T-helper 2 cell treated with Interferon-gamma antibody and Interleukin-4, amounts not matched to agents 5 μg/mL and 100 μg/mL, for 36 hours (primary cell): Measurements from ENCODE around the gene PLCH2.
"Not testable (repeated sequence)": the region's sequence is repeated elsewhere in the genome, so short reads cannot be mapped to it uniquely, and the experiment has no call there.

ENCODE experiments used
- DNase-seq: peaks from one replicate; pipeline ENCODE4 v3.0.0; 2021; ENCODE audit warnings: low spot score
- H3K27ac Mint-ChIP-seq: one replicate; pipeline ENCODE4 v1.8.0; 2021; ENCODE audit warnings: mild to moderate bottlenecking, mixed read lengths
- H3K27me3 Mint-ChIP-seq: one replicate; pipeline ENCODE4 v1.8.0; 2021; ENCODE audit warnings: low read depth, mixed read lengths
- H3K36me3 Mint-ChIP-seq: one replicate; pipeline ENCODE4 v1.8.0; 2021; ENCODE audit warnings: low read depth, mixed read lengths
- H3K4me1 Mint-ChIP-seq: one replicate; pipeline ENCODE4 v1.8.0; 2021; ENCODE audit warnings: low read depth, mixed read lengths
- H3K4me3 Mint-ChIP-seq: one replicate; pipeline ENCODE4 v1.8.0; 2022; ENCODE audit warnings: mild to moderate bottlenecking, moderate library complexity, mixed read lengths
- H3K9me3 Mint-ChIP-seq: one replicate; pipeline ENCODE4 v1.8.0; 2021; ENCODE audit warnings: mixed read lengths

The PLCH2 gene

DNA sequence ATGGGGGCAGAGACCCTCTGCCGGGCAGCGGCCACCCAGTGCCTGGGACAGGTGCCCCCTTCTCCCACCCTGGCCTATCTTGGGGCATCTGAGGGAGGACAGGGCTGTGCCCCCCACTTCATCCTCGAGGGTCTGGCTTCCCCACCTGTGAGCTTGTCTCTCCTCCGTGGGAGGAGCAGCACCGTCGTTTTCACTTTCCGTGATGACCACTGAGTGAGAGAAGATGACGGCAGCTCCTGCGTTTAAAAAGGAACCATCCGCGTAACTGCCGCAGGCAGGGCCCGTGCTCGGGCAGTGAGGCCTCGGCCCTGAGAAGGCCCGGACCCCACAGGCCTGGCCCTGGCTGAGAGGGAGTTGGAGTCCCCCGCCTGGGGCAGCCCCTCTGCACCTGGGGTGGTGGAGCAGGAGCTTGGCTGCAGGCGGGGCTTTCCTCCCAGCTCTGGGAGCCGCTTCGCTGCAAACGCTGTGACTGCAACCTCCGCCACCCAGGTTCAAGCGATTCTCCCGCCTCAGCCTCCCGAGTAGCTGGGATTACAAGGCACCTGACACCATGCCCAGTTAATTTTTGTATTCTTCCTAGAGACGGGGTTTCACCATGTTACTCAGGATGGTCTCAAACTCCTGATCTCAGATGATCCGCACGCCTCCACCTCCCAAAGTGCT, 73.4 kb downstream of the PLCH2 start:
- not testable (repeated sequence) for H3K4me3 Mint-ChIP-seq, H3K36me3 Mint-ChIP-seq, H3K27me3 Mint-ChIP-seq, H3K9me3 Mint-ChIP-seq, DNase-seq
- Mint-ChIP-seq H3K27ac (peak overlapping the region; percentile 95), H3K4me1 (peaks cover 19% of the 10 kb centered on the region)

DNA sequence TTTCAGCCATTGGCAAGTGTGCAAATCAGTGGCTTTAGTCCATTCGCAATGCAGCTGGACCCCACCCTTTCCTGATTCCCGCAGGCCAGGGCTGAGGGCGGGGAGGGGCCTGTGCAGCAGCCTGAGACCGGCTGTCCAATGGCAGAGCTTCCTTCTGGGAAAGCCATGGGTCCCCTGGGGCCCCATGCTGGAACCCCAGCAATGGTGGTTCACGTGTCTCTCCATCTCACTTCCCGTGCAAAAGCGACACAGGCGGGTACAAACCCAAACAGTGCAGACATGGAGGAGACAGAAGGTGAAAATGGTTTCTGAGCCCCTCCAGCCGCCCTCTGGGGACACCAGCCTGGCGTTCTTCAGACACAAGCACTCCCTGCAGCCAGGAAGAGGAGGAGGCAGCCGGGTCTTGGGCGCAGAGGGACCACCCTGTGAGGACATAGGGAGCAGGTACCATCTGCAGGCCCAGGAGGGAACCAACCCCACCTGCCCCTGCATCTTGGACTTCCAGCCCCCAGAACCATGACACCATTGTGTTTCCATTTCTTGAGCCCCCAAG, 74.3 kb downstream of the PLCH2 start:
- H3K9me3 Mint-ChIP-seq, H3K27ac Mint-ChIP-seq, H3K4me3 Mint-ChIP-seq, H3K27me3 Mint-ChIP-seq, DNase-seq: not testable (repeated sequence)
- Mint-ChIP-seq H3K4me1 (peaks cover 26% of the 10 kb centered on the region), H3K36me3 (peaks cover 13% of the 10 kb centered on the region)

DNA sequence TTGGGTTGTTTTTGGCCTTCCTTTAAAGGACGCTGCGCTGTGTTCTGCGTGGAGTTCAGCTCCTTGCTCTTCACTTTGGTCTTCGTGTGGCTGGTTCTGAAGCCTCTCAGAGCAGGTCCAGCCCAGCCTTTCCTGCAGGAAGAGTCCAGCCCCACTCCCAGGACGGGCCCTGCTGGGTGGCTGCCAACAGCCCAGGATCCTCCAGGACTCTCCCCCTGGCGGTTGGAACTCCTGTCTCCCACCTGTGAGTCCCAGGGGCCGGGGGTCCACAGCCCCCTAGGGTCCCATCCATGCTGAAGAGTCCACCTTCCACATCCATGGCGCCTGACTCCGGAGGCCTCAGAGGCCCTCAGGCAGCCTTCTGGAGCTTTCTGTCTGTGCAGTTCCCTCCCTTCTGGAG, 75.5 kb downstream of the PLCH2 start:
- not testable (repeated sequence) for H3K27me3 Mint-ChIP-seq, H3K4me3 Mint-ChIP-seq, H3K9me3 Mint-ChIP-seq, DNase-seq, H3K27ac Mint-ChIP-seq
- H3K36me3 Mint-ChIP-seq, result peaks cover 16% of the 10 kb centered on the region
- H3K4me1 Mint-ChIP-seq, result peaks cover 30% of the 10 kb centered on the region

DNA sequence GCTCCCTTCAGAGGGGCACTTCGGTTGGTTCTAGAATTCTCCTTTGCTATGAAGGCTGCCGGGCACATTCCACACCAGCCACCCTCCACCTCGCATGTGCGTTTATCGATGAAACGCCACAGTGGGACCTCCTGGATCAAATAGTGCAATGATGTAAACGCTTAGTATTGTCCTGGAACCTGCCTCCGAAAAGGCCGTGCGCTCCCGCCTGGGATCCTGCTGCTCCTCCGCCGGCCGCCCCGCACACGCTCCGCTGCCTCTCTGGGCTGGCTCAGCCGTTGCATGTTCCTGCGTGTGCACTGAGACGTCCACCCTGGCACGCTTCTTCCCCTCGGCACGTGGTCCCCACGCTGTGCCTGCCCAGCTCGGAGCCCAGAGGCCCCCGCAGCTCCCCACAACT, 76.1 kb downstream of the PLCH2 start:
- Mint-ChIP-seq H3K9me3 (no peaks in the 10 kb centered on the region), H3K4me1 (peaks cover 30% of the 10 kb centered on the region)

DNA sequence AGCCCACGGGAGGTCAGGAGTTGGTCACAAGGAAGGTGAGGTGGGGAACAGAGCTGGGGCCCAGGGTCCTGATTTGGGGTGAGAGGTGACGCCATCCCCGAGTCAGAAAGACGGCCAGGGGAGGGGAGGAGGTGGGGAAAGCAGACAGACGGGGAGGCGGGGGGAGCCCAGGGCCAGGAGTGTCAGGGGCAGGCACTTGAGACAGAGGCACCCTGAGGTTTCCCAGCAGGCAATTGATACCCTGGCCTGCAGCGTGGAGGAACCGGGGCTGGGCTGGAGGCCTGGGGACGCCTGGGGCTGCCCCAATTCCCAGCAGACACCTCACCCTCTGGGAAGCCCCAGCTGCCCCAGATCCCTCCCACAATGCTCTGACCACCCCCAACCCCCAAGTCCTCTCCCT, 77.0 kb downstream of the PLCH2 start:
- not testable (repeated sequence) for DNase-seq, H3K27me3 Mint-ChIP-seq, H3K9me3 Mint-ChIP-seq, H3K27ac Mint-ChIP-seq, H3K4me3 Mint-ChIP-seq
- peaks cover 30% of the 10 kb centered on the region for H3K4me1 Mint-ChIP-seq
- peaks cover 23% of the 10 kb centered on the region for H3K36me3 Mint-ChIP-seq

More for the DNA sequence above, 76.1 kb downstream of the PLCH2 start:
- H3K36me3 Mint-ChIP-seq, result peaks cover 18% of the 10 kb centered on the region
- no peak overlapping the region for H3K27ac Mint-ChIP-seq
- DNase-seq, result no peak
- no peaks in the 10 kb centered on the region for H3K27me3 Mint-ChIP-seq
- no peak overlapping the region for H3K4me3 Mint-ChIP-seq

DNA sequence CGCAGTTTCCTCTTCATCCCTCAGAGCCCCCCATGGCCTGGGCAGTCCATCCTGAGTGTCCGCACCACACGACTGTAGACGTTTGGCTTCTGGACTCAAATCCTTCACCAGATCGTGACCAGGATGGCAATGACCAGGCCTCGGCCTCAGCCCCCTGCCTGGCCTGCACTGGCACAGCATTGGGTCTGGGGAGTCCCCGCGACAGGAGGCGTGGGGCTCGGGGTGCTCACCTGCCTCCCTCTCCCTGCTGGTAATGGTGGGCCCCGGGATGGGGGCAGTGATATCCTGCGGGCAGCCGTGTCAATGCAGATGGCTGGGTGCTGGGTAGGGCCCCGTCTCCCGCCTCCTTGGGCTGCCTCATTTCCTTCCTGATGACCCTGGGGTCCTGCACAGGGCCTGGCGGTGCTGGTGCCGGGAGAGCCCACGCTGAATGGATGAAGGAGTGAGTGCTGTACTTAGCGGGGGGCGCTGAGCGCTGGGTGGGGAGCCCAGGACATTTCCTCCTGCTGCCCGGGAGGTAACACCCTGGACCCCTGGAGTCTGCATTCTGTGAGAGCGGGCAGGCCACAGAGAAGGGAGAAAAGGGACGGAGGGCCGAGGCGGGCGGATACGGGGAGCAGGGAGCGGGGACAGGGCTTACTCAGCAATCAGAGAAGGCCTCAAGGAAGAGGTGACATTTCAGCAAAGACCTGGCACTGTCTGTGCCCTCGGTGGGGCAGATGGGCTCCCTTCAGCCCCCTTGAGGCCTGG, 78.0 kb downstream of the PLCH2 start:
- peak overlapping the region; percentile 96 for H3K27ac Mint-ChIP-seq
- DNase-seq, result no peak
- no peaks in the 10 kb centered on the region for H3K9me3 Mint-ChIP-seq
- no peaks in the 10 kb centered on the region for H3K27me3 Mint-ChIP-seq
- H3K36me3 Mint-ChIP-seq, result peaks cover 26% of the 10 kb centered on the region
- peak overlapping the region; percentile 99 for H3K4me3 Mint-ChIP-seq
- peaks cover 27% of the 10 kb centered on the region for H3K4me1 Mint-ChIP-seq

DNA sequence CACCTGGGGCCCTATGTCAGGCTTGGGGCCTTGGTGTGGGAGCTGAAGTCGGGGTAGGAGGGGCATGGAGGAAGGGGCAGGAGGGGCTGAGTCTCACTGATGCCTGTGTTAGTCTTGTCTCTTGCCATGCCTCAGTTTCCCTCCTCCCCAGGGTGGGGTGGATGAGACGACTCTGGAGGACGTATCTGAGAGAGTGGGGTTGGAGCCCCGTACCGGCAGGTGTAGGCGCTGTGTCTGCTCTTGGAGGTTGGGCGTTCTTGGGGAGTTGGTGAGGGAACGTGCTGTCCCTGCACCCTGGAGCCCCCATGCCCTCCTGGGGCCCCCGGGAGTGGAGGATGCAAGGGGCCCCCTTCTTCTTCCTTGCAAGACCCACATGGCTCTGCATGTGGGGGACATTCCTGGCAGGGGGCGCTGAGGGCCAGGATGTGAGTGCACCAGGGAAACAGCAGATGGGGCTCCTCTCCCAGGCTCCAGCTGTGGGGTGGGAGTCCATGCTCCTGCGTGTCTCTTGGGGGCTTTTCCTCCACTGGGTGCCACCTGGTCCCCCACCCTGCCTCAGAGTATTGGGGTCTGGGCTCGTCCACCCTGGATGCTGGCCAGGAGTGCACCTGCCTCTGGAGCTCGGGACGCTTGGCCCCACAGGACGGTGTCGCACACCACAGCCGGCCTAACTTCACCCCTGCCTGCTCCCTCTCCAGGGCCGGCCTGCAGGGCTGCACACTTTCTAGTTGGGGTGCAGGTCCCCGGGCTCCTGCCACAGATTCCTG, 78.7 kb downstream of the PLCH2 start:
- peak; percentile 42 for DNase-seq
- H3K4me3 Mint-ChIP-seq, result peak overlapping the region; percentile 99
- peak overlapping the region; percentile 96 for H3K27ac Mint-ChIP-seq
- H3K4me1 Mint-ChIP-seq, result peaks cover 25% of the 10 kb centered on the region
- H3K36me3 Mint-ChIP-seq, result peaks cover 25% of the 10 kb centered on the region
- no peaks in the 10 kb centered on the region for H3K9me3 Mint-ChIP-seq
- no peaks in the 10 kb centered on the region for H3K27me3 Mint-ChIP-seq
